ENCODE measurements around the gene AUH.
A peak's percentile ranks its signal among the peaks of the same experiment; 100 is the strongest.
"Not testable (repeated sequence)": the region's sequence is repeated elsewhere in the genome, so short reads cannot be mapped to it uniquely, and the experiment has no call there.

AUH gene

GRCh38 chr9:91208419-91208745, 153.3 kb downstream of the AUH start:
- no peak for DNase-seq (ENCODE audit: low read depth)

DNA sequence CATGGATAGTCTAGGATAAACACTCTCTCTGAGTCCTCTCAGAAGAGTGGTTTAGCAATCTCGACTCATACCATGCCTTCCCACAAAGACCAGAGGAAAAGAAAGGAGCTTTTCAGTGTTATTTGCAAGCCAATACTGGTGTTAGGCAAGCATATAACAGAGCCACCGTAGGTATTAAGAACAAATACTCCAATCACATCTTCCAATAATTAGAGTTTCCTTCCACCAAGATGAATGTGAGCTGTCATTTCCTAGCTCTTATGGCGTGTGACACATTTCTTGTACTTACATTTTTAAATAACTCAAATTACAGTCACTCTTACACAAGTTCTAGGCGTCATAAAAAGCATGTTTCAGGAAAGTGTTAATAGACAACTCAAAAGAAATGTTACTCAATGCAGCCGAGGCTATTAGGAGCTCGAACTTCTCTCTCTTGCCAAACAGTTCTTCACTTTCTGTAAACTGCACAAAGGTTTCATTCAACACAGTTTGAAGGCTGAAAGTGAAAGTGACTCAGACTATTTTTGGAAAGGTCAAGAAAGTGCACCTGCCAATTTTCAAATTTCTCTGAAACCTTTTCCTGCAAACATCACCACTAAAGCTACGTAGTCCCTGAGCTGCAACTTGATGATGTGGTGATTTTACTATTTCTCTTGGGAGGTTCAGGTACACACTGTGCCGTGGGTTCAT, 153.8 kb downstream of the AUH start:
- no peak for DNase-seq (ENCODE audit: low read depth)

DNA sequence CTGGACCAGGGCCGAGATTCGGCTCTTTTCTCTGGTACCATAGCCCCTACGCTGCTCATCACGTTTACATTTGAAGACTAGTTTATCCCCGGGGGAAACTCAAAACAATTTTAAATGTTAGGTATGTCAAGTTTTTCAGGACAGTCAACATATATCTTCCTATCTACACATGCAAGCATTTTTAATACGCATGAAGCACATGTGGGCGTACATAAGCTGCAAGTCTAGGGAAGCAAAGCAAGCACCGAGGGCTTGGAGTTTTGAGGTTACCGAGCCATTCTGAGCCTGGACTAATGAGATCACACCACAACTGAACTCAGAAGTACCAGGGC, 154.4 kb downstream of the AUH start:
- DNase-seq (ENCODE audit: low read depth), result no peak

- no peak for DNase-seq (ENCODE audit: low read depth)
Observed at GRCh38 chr9:91206806-91207205, 154.9 kb downstream of the AUH start.

DNA sequence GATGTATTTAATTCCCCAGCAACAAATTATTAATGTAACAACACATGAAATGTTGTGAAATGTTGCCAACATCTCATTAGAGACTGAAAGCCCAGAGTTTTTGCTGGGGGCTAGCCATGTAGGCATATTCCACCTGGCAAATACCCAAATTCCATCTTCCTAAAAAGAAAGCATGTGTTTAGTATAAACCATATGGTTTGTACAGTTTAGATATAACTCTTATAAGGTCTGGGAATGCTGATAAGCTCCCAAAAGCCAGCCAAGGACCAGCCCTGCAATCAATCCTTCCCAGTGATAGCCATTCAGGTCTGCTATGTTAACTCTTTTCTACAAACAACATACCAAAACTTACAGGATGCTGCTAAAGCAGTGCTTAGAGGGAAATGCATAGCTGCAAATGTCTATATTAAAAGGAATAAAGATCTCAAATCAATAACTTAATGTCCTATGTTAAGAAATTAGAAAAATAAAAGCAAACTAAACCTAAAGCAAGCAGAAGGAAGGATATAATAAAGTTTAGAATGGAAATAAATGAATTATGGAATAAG, 158.9 kb downstream of the AUH start:
- no peak for DNase-seq (ENCODE audit: low read depth)

GRCh38 chr9:91200692-91201336, 160.9 kb downstream of the AUH start:
- DNase-seq (ENCODE audit: low read depth), result no peak

DNA sequence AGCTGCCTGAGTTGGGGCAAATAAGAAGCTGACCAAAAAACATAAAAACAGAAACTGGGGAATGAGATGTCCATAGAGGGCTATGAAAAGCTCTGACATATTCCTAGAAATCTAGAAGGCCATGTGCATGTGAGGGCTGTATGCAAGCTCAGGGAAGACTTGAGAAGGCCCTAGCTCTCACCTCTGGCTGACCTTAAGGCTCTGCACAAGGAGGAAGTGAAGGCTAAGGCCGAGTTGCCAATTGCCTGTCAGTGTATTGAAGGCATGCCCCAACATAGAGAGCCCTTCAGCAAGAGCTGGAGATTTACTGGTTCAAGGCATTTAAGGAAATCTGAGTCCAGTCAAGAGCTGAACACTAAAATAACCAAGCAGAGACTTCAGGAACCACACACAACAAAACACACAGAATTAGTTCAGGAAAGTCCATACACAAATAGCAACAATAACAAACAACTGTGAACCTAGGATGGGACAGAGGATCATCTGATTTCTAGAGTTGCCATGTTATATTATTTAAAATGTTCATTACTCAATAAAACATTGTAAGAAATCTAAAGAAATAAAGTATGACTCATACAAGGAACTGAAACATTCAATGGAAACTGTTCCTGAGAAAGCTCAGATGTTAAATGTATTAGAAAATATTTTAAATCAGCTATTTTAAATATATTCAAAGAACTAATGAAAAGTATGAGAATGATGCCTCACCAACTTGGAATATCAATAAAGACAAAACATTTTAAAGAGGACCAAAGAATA, 161.8 kb downstream of the AUH start:
- no peak for DNase-seq (ENCODE audit: low read depth)

DNA sequence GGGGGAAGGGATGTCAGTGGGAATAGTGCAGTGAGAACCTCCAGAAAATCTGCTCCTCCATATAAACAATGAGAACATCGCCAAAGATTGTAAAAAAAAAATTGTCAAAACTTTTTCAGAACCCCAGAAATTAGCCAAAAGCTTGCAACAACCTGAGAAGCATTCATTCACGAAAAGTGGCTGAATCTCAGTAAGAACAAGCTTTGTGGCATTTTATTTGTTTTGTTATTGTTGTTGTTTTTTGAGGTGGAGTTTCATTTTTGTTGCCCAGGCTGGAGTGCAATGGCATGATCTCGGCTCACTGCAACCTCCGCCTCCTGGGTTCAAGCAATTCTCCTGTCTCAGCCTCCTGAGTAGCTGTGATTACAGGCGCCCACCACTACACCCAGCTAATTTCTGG, 162.8 kb downstream of the AUH start:
- DNase-seq (ENCODE audit: low read depth), result not testable (repeated sequence)

- DNase-seq (ENCODE audit: low read depth), result no peak
Observed at GRCh38 chr9:91198405-91198804, 163.3 kb downstream of the AUH start.

DNA sequence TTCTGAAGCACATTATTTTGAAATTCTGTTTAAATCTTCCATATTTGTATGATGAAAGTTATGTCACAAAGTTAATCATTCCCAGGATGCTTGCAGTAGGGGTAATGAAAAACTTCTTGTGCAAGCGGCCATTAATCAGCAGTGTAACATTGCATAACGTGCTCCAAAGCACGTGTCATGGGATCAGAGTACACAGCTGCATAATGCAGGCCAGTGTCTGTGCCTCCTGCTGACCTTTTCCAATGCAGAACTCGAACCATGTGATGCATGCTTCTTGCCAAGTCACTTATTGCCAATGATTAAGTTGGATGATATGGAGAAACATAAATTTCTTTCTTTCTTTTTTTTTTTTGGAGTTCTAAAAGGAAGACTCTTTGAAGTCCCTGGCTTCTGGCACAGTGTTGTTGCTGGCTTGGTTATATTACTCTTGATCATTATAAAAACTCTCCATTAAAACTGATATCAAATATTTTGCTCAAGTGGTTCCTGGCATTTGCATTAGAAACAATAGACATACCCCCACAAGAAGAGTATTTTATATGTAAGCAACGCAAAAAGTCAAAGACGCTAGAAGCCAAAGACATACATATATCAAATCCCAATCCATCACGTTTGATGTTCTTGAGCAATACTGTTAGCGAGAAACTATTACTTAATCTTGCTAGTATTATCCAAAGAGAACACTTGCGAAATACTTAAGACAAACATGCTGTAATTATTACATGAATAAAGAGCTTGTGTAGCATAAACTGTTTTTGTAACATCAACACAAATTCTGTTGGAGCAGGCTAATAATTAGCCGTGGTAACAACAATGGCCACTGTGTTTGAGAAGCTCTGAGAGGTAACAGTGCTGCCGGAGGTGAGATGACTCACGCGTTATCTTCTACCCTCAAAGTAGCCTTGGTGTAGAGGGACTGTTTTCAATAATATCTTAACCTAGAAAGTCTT, 164.2 kb downstream of the AUH start:
- DNase-seq (ENCODE audit: low read depth), result peak; percentile 62

- no peak for DNase-seq (ENCODE audit: low read depth)
Observed at GRCh38 chr9:91196103-91196950, 165.4 kb downstream of the AUH start.

DNA sequence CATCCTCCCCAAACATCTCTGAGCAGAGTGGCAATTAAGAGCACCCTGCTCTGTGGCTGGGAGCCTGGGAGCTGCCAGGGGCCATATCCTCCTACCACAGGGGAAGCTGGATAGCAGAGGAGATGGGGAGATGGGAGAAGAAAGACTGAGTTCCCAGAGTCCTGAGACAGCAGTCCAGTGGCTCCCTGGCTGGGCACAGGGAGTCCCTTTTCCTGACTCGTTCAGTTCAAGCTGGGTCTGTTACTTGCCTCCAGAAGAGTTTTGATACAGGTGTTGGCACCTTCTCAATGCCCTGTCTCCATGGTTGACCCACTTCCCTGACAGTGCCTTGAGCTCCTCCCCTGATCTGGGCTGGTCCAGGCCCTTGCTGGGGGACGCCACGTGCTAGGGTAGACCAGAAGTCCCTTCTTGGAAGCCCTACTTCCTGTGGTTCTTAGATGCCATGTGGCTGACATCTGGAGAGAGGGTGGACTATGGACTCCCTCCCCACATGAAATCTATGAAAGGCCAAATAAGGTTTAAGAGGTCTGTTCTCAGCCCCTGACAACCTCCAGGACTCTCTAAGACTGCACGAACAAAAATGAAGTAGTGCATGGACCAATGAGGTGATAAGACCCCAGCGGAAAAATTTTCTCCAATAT, 166.2 kb downstream of the AUH start:
- DNase-seq (ENCODE audit: low read depth), result no peak

DNA sequence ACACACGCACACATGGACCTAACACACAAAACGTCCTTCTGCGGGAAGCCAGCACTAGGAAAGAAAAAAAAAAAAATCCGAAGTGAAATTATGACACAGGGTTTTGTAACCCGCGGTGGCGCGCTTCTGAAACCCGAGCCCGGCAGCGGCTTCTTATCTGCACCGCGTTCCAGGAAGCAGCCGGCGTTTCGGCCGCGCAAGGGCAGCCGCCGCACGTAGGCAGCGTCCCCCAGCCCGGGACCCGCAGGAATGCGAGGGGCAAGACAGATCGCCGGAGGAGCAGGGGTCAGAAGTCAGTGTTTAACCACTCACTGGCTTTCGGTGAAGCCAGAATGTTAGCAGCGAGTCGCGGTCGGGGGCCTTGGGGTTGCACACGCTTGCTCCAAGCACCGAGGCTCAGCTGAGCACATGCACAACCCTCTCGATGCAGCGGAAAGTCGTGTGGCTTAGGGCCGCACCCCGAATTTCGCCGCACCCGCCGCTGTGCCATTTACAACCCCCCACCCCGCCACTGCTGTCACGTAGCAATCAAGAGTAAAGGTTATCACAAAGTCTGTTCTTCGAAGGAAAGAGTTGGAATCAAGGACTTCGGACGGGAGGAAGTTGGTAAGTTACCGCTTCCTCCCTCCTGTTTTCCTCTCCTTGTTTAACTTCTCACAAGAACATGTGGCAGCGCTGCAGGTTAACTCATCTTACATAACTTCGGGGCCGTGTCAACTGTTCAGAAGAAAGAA, 167.9 kb downstream of the AUH start:
- DNase-seq (ENCODE audit: low read depth), result peak; percentile 84

GRCh38 chr9:91193087-91193657, 168.5 kb downstream of the AUH start:
- DNase-seq (ENCODE audit: low read depth), result peak; percentile 94

DNA sequence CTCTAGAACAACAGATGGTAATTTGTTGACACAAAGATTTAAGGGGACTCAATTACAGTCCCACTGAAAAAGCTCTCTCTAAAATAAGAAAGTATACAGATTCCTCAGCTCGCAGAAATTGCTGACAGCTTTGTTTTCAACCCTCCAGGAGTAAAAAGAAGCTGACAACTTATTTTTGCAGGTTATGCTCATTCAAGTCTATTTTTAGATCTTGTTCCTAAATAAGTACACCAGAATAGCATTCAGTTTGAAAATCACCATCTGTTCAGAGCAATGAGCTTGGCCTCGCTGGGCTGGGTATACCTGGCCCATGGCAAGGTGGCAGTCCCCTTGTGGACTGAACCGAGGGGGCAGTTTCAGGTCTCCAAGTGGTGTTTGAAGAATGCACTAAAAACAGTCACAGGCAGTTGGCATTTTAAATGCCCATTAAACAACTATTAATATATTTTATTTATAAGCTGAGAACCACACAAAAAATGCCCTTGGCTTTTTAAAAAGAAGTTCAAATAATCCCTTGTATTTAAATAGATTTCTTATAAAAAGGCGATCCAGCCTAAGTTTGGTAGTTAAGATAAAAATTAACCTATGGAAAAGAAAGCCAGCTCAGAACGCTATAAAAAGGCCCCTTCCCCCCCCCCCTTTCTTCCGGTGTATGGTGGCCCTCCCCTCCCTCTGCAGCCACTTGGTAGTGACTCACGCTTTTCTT, 169.2 kb downstream of the AUH start:
- DNase-seq (ENCODE audit: low read depth), result no peak

GRCh38 chr9:91191411-91192380, 170.0 kb downstream of the AUH start:
- DNase-seq (ENCODE audit: low read depth), result no peak

DNA sequence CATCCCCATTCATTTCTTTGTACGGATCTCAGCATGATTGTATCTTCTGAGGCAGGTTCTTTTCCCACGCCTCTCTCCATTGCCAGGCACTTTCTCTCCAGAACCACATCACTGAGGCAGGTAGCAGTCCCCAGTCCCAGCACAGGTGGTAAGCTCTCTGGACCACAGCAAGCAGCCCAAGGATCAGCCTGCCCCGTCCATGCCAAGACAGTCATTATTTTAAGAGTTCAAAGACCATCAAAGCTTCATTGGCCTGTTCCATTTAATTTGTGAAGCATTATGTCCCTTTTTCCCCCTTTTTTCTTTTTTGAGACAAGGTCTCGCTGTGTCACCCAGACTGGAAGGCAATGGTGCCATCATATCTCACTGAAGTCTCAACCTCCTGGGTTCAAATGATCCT, 171.7 kb downstream of the AUH start:
- DNase-seq (ENCODE audit: low read depth), result no peak
